ENCODE data around the gene NEUROD2.

GRCh38 chr17:39648616-39649366 lies 41.1 kb upstream of the NEUROD2 start:
- TF ChIP-seq CTCF (IDR thresholded peaks at IDR 0.05; ENCODE audit: poor library complexity, severe bottlenecking) (no peak), EZH2 (IDR thresholded peaks at IDR 0.05; ENCODE audit: borderline replicate concordance, insufficient read depth, low read length, poor library complexity, severe bottlenecking) (no peak), RAD21 (conservative IDR thresholded peaks at IDR 0.05) (no peak), POLR2AphosphoS5 (IDR thresholded peaks at IDR 0.05) (no peak), EP300 (conservative IDR thresholded peaks at IDR 0.05; ENCODE audit: poor library complexity, severe bottlenecking) (no peak)

Measured in neural cell (in vitro differentiated cells).